H9 (cell line): ENCODE measurements around the gene TBC1D24. TPM values are rescaled to one million over a fixed set of nuclear protein-coding genes. Genes with fewer than 3 reads are reported as not detected.

Experiments used
- DNase-seq: peaks from one replicate; pipeline ENCODE4 v3.0.0-alpha.2; 2017
- H2AFZ ChIP-seq: one replicate; pipeline ENCODE4 v1.6.1; 2013; ENCODE audit warnings: mild to moderate bottlenecking, low read length, control low read depth, moderate library complexity
- H2AK5ac ChIP-seq: 2 replicates; pipeline ENCODE4 v1.6.1; 2013; ENCODE audit warnings: low read length, control low read depth, mixed read lengths; ENCODE audit not compliant: insufficient read length
- H2BK120ac ChIP-seq: one replicate; pipeline ENCODE4 v1.6.1; 2013; ENCODE audit warnings: low read depth, mild to moderate bottlenecking, low read length, control low read depth, inconsistent platforms; ENCODE audit not compliant: poor library complexity, severe bottlenecking
- H2BK12ac ChIP-seq: 2 replicates; pipeline ENCODE4 v1.6.1; 2013; ENCODE audit warnings: low read length, control low read depth, mixed read lengths, low read depth; ENCODE audit not compliant: insufficient read length
- H2BK15ac ChIP-seq: 2 replicates; pipeline ENCODE4 v1.6.1; 2013; ENCODE audit warnings: low read depth, low read length, control low read depth
- H2BK20ac ChIP-seq: one replicate; pipeline ENCODE4 v1.6.1; 2013; ENCODE audit warnings: low read depth, mild to moderate bottlenecking, low read length, control low read depth, inconsistent platforms; ENCODE audit not compliant: poor library complexity, severe bottlenecking
- H2BK5ac ChIP-seq: 2 replicates; pipeline ENCODE4 v1.6.1; 2013; ENCODE audit warnings: low read length, control low read depth, mixed read lengths; ENCODE audit not compliant: insufficient read length
- H3K14ac ChIP-seq: 2 replicates; pipeline ENCODE4 v1.6.1; 2013; ENCODE audit warnings: low read length, control low read depth; ENCODE audit not compliant: insufficient read depth
- H3K18ac ChIP-seq: 2 replicates; pipeline ENCODE4 v1.6.1; 2013; ENCODE audit warnings: low read depth, mild to moderate bottlenecking, mixed read lengths, low read length, control low read depth; ENCODE audit not compliant: insufficient read length
- H3K23ac ChIP-seq: 2 replicates; pipeline ENCODE4 v1.6.1; 2013; ENCODE audit warnings: low read length, control low read depth, mixed read lengths, low read depth; ENCODE audit not compliant: insufficient read length
- H3K23me2 ChIP-seq: 2 replicates; pipeline ENCODE4 v1.6.1; 2013; ENCODE audit warnings: low read depth, mild to moderate bottlenecking, mixed read lengths, low read length, control low read depth; ENCODE audit not compliant: insufficient read length, poor library complexity, severe bottlenecking
- H3K27ac ChIP-seq: 2 replicates; pipeline ENCODE4 v1.5.1; 2013; ENCODE audit warnings: low read length, control low read depth, mixed read lengths, low read depth; ENCODE audit not compliant: insufficient read length
- H3K27me3 ChIP-seq: 2 replicates; pipeline ENCODE4 v1.6.1; 2013; ENCODE audit warnings: low read length, control low read depth, inconsistent platforms; ENCODE audit not compliant: insufficient read depth
- H3K4ac ChIP-seq: 2 replicates; pipeline ENCODE4 v1.6.1; 2013; ENCODE audit warnings: low read depth, mild to moderate bottlenecking, control low read depth, inconsistent platforms, low read length, moderate library complexity
- H3K4me1 ChIP-seq: 2 replicates; pipeline ENCODE4 v1.6.1; 2013; ENCODE audit warnings: low read length, control low read depth, inconsistent platforms; ENCODE audit not compliant: insufficient read depth
- H3K4me2 ChIP-seq: 2 replicates; pipeline ENCODE4 v1.6.1; 2013; ENCODE audit warnings: low read length, control low read depth, mixed read lengths; ENCODE audit not compliant: insufficient read length, insufficient read depth
- H3K56ac ChIP-seq: 2 replicates; pipeline ENCODE4 v1.6.1; 2013; ENCODE audit warnings: low read depth, mild to moderate bottlenecking, mixed read lengths, low read length, control low read depth; ENCODE audit not compliant: insufficient read length
- H3K79me1 ChIP-seq: 2 replicates; pipeline ENCODE4 v1.6.1; 2013; ENCODE audit warnings: low read depth, mild to moderate bottlenecking, moderate library complexity, low read length, control low read depth, inconsistent platforms; ENCODE audit not compliant: insufficient read depth, poor library complexity, severe bottlenecking
- H3K79me2 ChIP-seq: 2 replicates; pipeline ENCODE4 v1.6.1; 2013; ENCODE audit warnings: low read length, control low read depth, inconsistent platforms; ENCODE audit not compliant: insufficient read depth
- H3K9ac ChIP-seq: 2 replicates; pipeline ENCODE4 v1.6.1; 2013; ENCODE audit warnings: low read length, control low read depth, mixed read lengths; ENCODE audit not compliant: insufficient read length; ENCODE audit errors: extremely low read depth
- H3K9me3 ChIP-seq: one replicate; pipeline ENCODE4 v1.6.1; 2013; ENCODE audit warnings: low read depth, low read length, inconsistent platforms; ENCODE audit not compliant: control insufficient read depth
- H3T11ph ChIP-seq: one replicate; pipeline ENCODE4 v1.6.1; 2013; ENCODE audit warnings: mild to moderate bottlenecking, low read length, control low read depth, inconsistent platforms
- H4K20me1 ChIP-seq: one replicate; pipeline ENCODE4 v1.6.1; 2013; ENCODE audit not compliant: control insufficient read depth, insufficient read length, insufficient read depth
- H4K5ac ChIP-seq: 2 replicates; pipeline ENCODE4 v1.6.1; 2013; ENCODE audit warnings: low read depth, mild to moderate bottlenecking, mixed read lengths, low read length, control low read depth; ENCODE audit not compliant: insufficient read length
- H4K8ac ChIP-seq: replicated peaks from 2 replicates; pipeline ENCODE4 v1.6.1; 2013; ENCODE audit warnings: low read length, control low read depth, mixed read lengths, low read depth; ENCODE audit not compliant: insufficient read length
- H4K91ac ChIP-seq: 2 replicates; pipeline ENCODE4 v1.6.1; 2013; ENCODE audit warnings: low read depth, mild to moderate bottlenecking, moderate library complexity, mixed read lengths, low read length, control low read depth; ENCODE audit not compliant: insufficient read length
- H3K27ac Mint-ChIP-seq, 3 experiments: 2 replicates in 2 of 3; 3 replicates in 1 of 3; pipeline ENCODE4 v1.8.0; 2020 to 2021; ENCODE audit warnings: mixed read lengths in 3 of 3, mild to moderate bottlenecking in 1 of 3, moderate library complexity in 1 of 3
- H3K27me3 Mint-ChIP-seq: 2 replicates; pipeline ENCODE4 v1.8.0; 2021; ENCODE audit warnings: low read depth, mild to moderate bottlenecking, moderate library complexity, mixed read lengths
- H3K36me3 Mint-ChIP-seq, 3 experiments: 2 replicates in 2 of 3; 3 replicates in 1 of 3; pipeline ENCODE4 v1.8.0; 2020 to 2021; ENCODE audit warnings: low read depth in 3 of 3, mixed read lengths in 3 of 3; ENCODE audit not compliant: insufficient read depth in 1 of 3
- H3K4me1 Mint-ChIP-seq, 2 experiments: 2 replicates each; pipeline ENCODE4 v1.8.0; 2020; ENCODE audit warnings: mixed read lengths in 2 of 2
- H3K4me3 Mint-ChIP-seq, 2 experiments: 2 replicates in 1 of 2; 3 replicates in 1 of 2; pipeline ENCODE4 v1.8.0; 2020 to 2021; ENCODE audit warnings: mild to moderate bottlenecking in 2 of 2, mixed read lengths in 2 of 2, moderate library complexity in 1 of 2
- H3K9me3 Mint-ChIP-seq, 2 experiments: 2 replicates in 1 of 2; 3 replicates in 1 of 2; pipeline ENCODE4 v1.8.0; 2020; ENCODE audit warnings: mild to moderate bottlenecking in 2 of 2, mixed read lengths in 2 of 2, moderate library complexity in 1 of 2
- CTCF ChIP-seq: fragments of 200-600 bp; sonication (generic); conservative IDR thresholded peaks from 3 replicates; pipeline ENCODE4 v1.8.0; 2021; ENCODE audit warnings: antibody characterized with exemption, mild to moderate bottlenecking
- WGBS: extraction: QIAGEN DNeasy Blood & Tissue Kit; methylation state at CpG from one replicate; pipeline ENCODE4 v1.1.7; 2013; ENCODE audit warnings: missing lambda C conversion rate, low lambda C conversion rate, mixed read lengths; ENCODE audit not compliant: insufficient read length; ENCODE audit errors: extremely low coverage; 5-methylcytosine and 5-hydroxymethylcytosine counted together
- total RNA-seq: library from RNA; stranded (reverse); gene quantifications from 2 replicates; pipeline ENCODE4 v1.2.1, GENCODE V29; 2021

The TBC1D24 gene
- total RNA-seq, 1 experiment from 2014 or later: 19.0 TPM

GRCh38 chr16:2426941-2427361 is 48.0 kb upstream of the TBC1D24 start:
- no peak overlapping the region for H4K91ac ChIP-seq
- H3K23ac ChIP-seq: no peak overlapping the region
- H3K27ac ChIP-seq: no peak overlapping the region
- WGBS: no CpG with 5 or more reads among the region's 6 CpGs
- H2BK120ac ChIP-seq: no peak overlapping the region
- no peak for DNase-seq
- H2BK12ac ChIP-seq: no peak overlapping the region
- no peak overlapping the region for H2AFZ ChIP-seq
- peaks cover 13% of the 10 kb centered on the region for H3K27me3 Mint-ChIP-seq
- no peak overlapping the region for H2BK5ac ChIP-seq
- no peak overlapping the region for H3K4me2 ChIP-seq
- H3K14ac ChIP-seq: no peak overlapping the region
- no peak overlapping the region for H3K9ac ChIP-seq
- H3K4me3 Mint-ChIP-seq: no peak overlapping the region
- H4K5ac ChIP-seq: no peak overlapping the region
- H2BK20ac ChIP-seq: no peak overlapping the region
- H3K27ac Mint-ChIP-seq: no peak overlapping the region
- H3T11ph ChIP-seq: no peak overlapping the region
- peaks cover 15% of the 10 kb centered on the region for H3K23me2 ChIP-seq
- no peak overlapping the region for H4K8ac ChIP-seq
- H3K9me3 ChIP-seq: no peaks in the 10 kb centered on the region
- H4K20me1 ChIP-seq: no peaks in the 10 kb centered on the region
- no peaks in the 10 kb centered on the region for H3K4me1 ChIP-seq
- H3K27me3 ChIP-seq: no peaks in the 10 kb centered on the region; the same call in 1 of the 2 replicates
- peaks cover 25 to 27% of the 10 kb centered on the region in 2 experiments for H3K4me1 Mint-ChIP-seq
- H3K4ac ChIP-seq: no peak overlapping the region
- TF ChIP-seq CTCF: no peak
- H3K79me2 ChIP-seq: peaks cover 3% of the 10 kb centered on the region
- H3K9me3 Mint-ChIP-seq: no peaks in the 10 kb centered on the region
- H3K56ac ChIP-seq: no peak overlapping the region
- no peak overlapping the region for H3K18ac ChIP-seq
- no peak overlapping the region for H2BK15ac ChIP-seq
- peaks cover 11 to 15% (median 15%) of the 10 kb centered on the region in 3 experiments; a peak in 6 of 7 replicates for H3K36me3 Mint-ChIP-seq
- peaks cover 5% of the 10 kb centered on the region for H3K79me1 ChIP-seq
- H2AK5ac ChIP-seq: no peak overlapping the region
